Measurements from ENCODE around the gene TGFB1.

Gene TGFB1

DNA sequence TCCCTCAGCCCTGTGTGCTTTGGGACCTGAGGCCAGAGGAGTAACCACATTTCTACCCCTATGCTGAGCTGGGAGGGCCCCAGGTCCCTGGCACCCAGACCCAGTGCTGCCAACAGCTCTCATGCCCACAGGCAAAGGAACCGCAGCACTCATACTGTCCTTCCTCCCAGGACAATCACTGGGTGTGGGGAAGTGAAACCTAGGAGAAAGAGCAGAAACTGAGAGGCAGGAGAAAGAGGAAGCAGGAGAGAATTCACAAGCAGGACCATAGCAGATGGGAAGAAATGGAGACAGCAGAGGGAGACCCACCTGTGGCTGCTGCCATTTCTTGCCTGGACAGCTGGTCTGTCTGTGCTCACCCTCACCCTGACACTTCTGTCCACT lies 24.9 kb downstream of the TGFB1 start:
- no peaks in the 10 kb centered on the region for H3K9me2 ChIP-seq (replicated peaks; ENCODE audit: low read depth, low read length)
- H4K20me1 ChIP-seq (ENCODE audit: insufficient read depth, low read length, poor library complexity, severe bottlenecking): peaks cover 22% of the 10 kb centered on the region
- H3K36me3 ChIP-seq (ENCODE audit: insufficient read depth, low read length): peaks cover 48% of the 10 kb centered on the region; the same call in 1 of the 2 replicates
- no peak for TF ChIP-seq EZH2phosphoT487 (IDR thresholded peaks at IDR 0.05; ENCODE audit: borderline replicate concordance)
- TF ChIP-seq CTCF (conservative IDR thresholded peaks at IDR 0.05; ENCODE audit: low read length): no peak
- no peaks in the 10 kb centered on the region for H3K27me3 ChIP-seq (ENCODE audit: insufficient read depth, low read length, poor library complexity, severe bottlenecking)
- H3K4me3 ChIP-seq (ENCODE audit: low read length, poor library complexity, severe bottlenecking): peak overlapping the region; percentile 72
- H3K9me3 ChIP-seq (ENCODE audit: insufficient read depth, low read depth, low read length): no peaks in the 10 kb centered on the region
- H3K4me2 ChIP-seq (ENCODE audit: low read depth, low read length, poor library complexity, severe bottlenecking): peak overlapping the region; percentile 99
- peak overlapping the region; percentile 72 for H3K9ac ChIP-seq (ENCODE audit: low read depth, low read length, poor library complexity, severe bottlenecking)
- H3K4me1 ChIP-seq (ENCODE audit: insufficient read depth, low read length, poor library complexity, severe bottlenecking): peaks cover 35% of the 10 kb centered on the region
- H2AFZ ChIP-seq (ENCODE audit: low read length): no peak overlapping the region
- H3K79me2 ChIP-seq (ENCODE audit: insufficient read depth, low read length): peaks cover 33% of the 10 kb centered on the region
- peaks cover 9% of the 10 kb centered on the region for H3F3A ChIP-seq (ENCODE audit: low read depth)

DNA sequence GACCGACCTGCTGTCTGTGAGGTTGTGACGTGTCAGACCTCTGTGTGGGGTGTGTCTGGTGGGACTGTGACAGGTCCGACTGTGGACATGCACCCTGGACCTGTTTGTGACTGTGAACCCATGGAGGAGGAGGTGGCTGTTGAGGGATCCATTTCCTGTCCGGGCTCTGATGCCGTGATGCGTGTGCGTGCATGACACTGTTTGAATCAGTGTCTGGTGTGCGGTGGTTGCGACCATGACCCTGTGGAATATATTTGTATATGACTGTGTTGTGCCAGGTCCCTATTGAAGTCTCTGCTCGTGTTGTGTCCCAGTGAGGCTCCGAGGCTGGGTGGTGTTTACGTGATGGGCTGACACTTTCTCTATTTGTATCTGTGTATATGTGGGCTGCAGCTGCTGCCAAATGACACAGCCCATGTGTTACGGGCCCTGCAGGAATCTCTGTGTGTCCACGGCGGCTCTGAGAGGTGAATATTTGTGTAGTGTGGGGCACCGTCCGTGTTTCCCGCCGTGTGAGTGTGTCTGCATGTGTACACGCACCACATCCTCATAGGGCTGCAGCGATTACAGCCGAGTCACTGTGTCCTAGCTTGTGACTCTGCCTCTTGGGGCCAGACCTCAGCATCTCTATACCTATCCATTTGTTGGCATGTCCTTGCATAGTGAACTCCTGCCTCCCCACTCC lies 25.4 kb downstream of the TGFB1 start:
- H3K4me3 ChIP-seq (ENCODE audit: low read length, poor library complexity, severe bottlenecking): peak overlapping the region; percentile 72
- peaks cover 36% of the 10 kb centered on the region for H3K4me1 ChIP-seq (ENCODE audit: insufficient read depth, low read length, poor library complexity, severe bottlenecking)
- H3K36me3 ChIP-seq (ENCODE audit: insufficient read depth, low read length): peaks cover 42% of the 10 kb centered on the region; the same call in 1 of the 2 replicates
- H3F3A ChIP-seq (ENCODE audit: low read depth): peaks cover 9% of the 10 kb centered on the region
- no peaks in the 10 kb centered on the region for H3K27me3 ChIP-seq (ENCODE audit: insufficient read depth, low read length, poor library complexity, severe bottlenecking)
- peak overlapping the region; percentile 72 for H3K9ac ChIP-seq (ENCODE audit: low read depth, low read length, poor library complexity, severe bottlenecking)
- peak overlapping the region; percentile 99 for H3K4me2 ChIP-seq (ENCODE audit: low read depth, low read length, poor library complexity, severe bottlenecking)
- H4K20me1 ChIP-seq (ENCODE audit: insufficient read depth, low read length, poor library complexity, severe bottlenecking): peaks cover 22% of the 10 kb centered on the region
- H3K9me2 ChIP-seq (replicated peaks; ENCODE audit: low read depth, low read length): no peaks in the 10 kb centered on the region
- H3K9me3 ChIP-seq (ENCODE audit: insufficient read depth, low read depth, low read length): no peaks in the 10 kb centered on the region
- no peak overlapping the region for H2AFZ ChIP-seq (ENCODE audit: low read length)
- H3K79me2 ChIP-seq (ENCODE audit: insufficient read depth, low read length): peaks cover 28% of the 10 kb centered on the region
- no peak for TF ChIP-seq EZH2phosphoT487 (IDR thresholded peaks at IDR 0.05; ENCODE audit: borderline replicate concordance)
- TF ChIP-seq CTCF (conservative IDR thresholded peaks at IDR 0.05; ENCODE audit: low read length): no peak

GRCh38 chr19:41327576-41328156 lies 26.1 kb downstream of the TGFB1 start:
- no peak overlapping the region for H2AFZ ChIP-seq (ENCODE audit: low read length)
- H3F3A ChIP-seq (ENCODE audit: low read depth): peaks cover 9% of the 10 kb centered on the region
- no peaks in the 10 kb centered on the region for H3K9me3 ChIP-seq (ENCODE audit: insufficient read depth, low read depth, low read length)
- TF ChIP-seq CTCF (conservative IDR thresholded peaks at IDR 0.05; ENCODE audit: low read length) (no peak), EZH2phosphoT487 (IDR thresholded peaks at IDR 0.05; ENCODE audit: borderline replicate concordance) (no peak)
- peaks cover 31% of the 10 kb centered on the region for H3K79me2 ChIP-seq (ENCODE audit: insufficient read depth, low read length)
- H3K36me3 ChIP-seq (ENCODE audit: insufficient read depth, low read length): peaks cover 40% of the 10 kb centered on the region; the same call in 1 of the 2 replicates
- H3K4me1 ChIP-seq (ENCODE audit: insufficient read depth, low read length, poor library complexity, severe bottlenecking): peaks cover 40% of the 10 kb centered on the region
- no peaks in the 10 kb centered on the region for H3K9me2 ChIP-seq (replicated peaks; ENCODE audit: low read depth, low read length)
- peaks cover 19% of the 10 kb centered on the region for H4K20me1 ChIP-seq (ENCODE audit: insufficient read depth, low read length, poor library complexity, severe bottlenecking)
- peak overlapping the region; percentile 99 for H3K4me2 ChIP-seq (ENCODE audit: low read depth, low read length, poor library complexity, severe bottlenecking)
- H3K9ac ChIP-seq (ENCODE audit: low read depth, low read length, poor library complexity, severe bottlenecking): peak overlapping the region; percentile 72
- no peaks in the 10 kb centered on the region for H3K27me3 ChIP-seq (ENCODE audit: insufficient read depth, low read length, poor library complexity, severe bottlenecking)
- H3K4me3 ChIP-seq (ENCODE audit: low read length, poor library complexity, severe bottlenecking): peak overlapping the region; percentile 72

Data from Loucy (cell line).